HEK293 (cell line): Measurements from ENCODE around the gene PALD1.

Source experiments
- CTCF ChIA-PET: fragments of 350-600 bp; formaldehyde crosslinking; extraction: SDS; loops from one replicate; lab custom pipeline; 2021; ENCODE audit warnings: antibody characterized with exemption; lab: Yijun Ruan, JAX
- POLR2A ChIA-PET: fragments of 300-600 bp; formaldehyde crosslinking; extraction: SDS; loops from one replicate; lab custom pipeline; 2020; ENCODE audit warnings: antibody characterized with exemption, inconsistent platforms; lab: Yijun Ruan, JAX
- H3K27ac ChIP-seq: fragments of 200-500 bp; sonication (Bioruptor generic); 2 replicates; pipeline ENCODE4 v1.5.1; 2014; ENCODE audit warnings: low read depth, low read length, control low read depth, inconsistent platforms; ENCODE audit errors: extremely low read depth
- H3K36me3 ChIP-seq, 2 experiments: fragments of 200-500 bp in 1 of 2; sonication (Bioruptor generic) in 1 of 2; 1 replicate in 1 of 2; 2 replicates in 1 of 2; pipeline ENCODE4 v1.5.1; 2014 to 2017; ENCODE audit warnings: inconsistent platforms in 2 of 2, low read length in 2 of 2; ENCODE audit not compliant: control insufficient read depth in 2 of 2, insufficient read depth in 1 of 2
- H3K4me1 ChIP-seq: fragments of 200-500 bp; sonication (Bioruptor generic); 2 replicates; pipeline ENCODE4 v1.5.1; 2014; ENCODE audit warnings: mild to moderate bottlenecking, low read length, inconsistent platforms; ENCODE audit not compliant: control insufficient read depth, insufficient read depth
- H3K4me3 ChIP-seq: 2 replicates; pipeline ENCODE4 v1.5.1; 2011; ENCODE audit warnings: low read depth, mild to moderate bottlenecking, control low read depth, low read length, moderate library complexity
- H3K9me3 ChIP-seq: fragments of 200-500 bp; sonication (Bioruptor generic); 2 replicates; pipeline ENCODE4 v1.5.1; 2014; ENCODE audit warnings: low read depth, low read length, inconsistent platforms; ENCODE audit not compliant: control insufficient read depth, insufficient read depth
- KLF16 ChIP-seq: fragments of 450-650 bp; formaldehyde crosslinking; IDR thresholded peaks from 2 replicates; pipeline ENCODE4 v1.5.1; 2017; ENCODE audit warnings: missing biosample characterization, missing genetic modification characterization
- MZF1 ChIP-seq: fragments of 450-650 bp; formaldehyde crosslinking; IDR thresholded peaks from 2 replicates; pipeline ENCODE4 v1.5.1; 2017; ENCODE audit warnings: missing biosample characterization, missing genetic modification characterization, borderline replicate concordance
- PRDM2 ChIP-seq: fragments of 450-650 bp; formaldehyde crosslinking; IDR thresholded peaks from 2 replicates; pipeline ENCODE4 v1.5.1; 2016; ENCODE audit warnings: missing biosample characterization, missing genetic modification characterization, borderline replicate concordance
- SCRT2 ChIP-seq: fragments of 450-650 bp; formaldehyde crosslinking; IDR thresholded peaks from 2 replicates; pipeline ENCODE4 v1.5.1; 2016; ENCODE audit warnings: missing biosample characterization, missing genetic modification characterization
- SP2 ChIP-seq: fragments of 450-650 bp; formaldehyde crosslinking; IDR thresholded peaks from 2 replicates; pipeline ENCODE4 v1.5.1; 2016; ENCODE audit warnings: missing biosample characterization, missing genetic modification characterization
- SP3 ChIP-seq: fragments of 450-650 bp; formaldehyde crosslinking; IDR thresholded peaks from 2 replicates; pipeline ENCODE4 v1.5.1; 2016; ENCODE audit warnings: missing biosample characterization, missing genetic modification characterization
- TCF7L2 ChIP-seq: IDR thresholded peaks from 2 replicates; pipeline ENCODE4 v1.6.1; 2011; ENCODE audit warnings: low read depth, mild to moderate bottlenecking, inconsistent platforms, low read length, moderate library complexity, borderline replicate concordance
- WT1 ChIP-seq: fragments of 450-650 bp; formaldehyde crosslinking; IDR thresholded peaks from 2 replicates; pipeline ENCODE4 v1.5.1; 2016; ENCODE audit warnings: missing biosample characterization, missing genetic modification characterization
- ZBTB1 ChIP-seq: fragments of 450-650 bp; formaldehyde crosslinking; IDR thresholded peaks from 2 replicates; pipeline ENCODE4 v1.5.1; 2016; ENCODE audit warnings: missing biosample characterization, missing genetic modification characterization
- ZBTB20 ChIP-seq: fragments of 450-650 bp; formaldehyde crosslinking; IDR thresholded peaks from 2 replicates; pipeline ENCODE4 v1.5.1; 2016; ENCODE audit warnings: missing biosample characterization, missing genetic modification characterization
- ZBTB26 ChIP-seq: fragments of 450-650 bp; formaldehyde crosslinking; optimal IDR thresholded peaks from 2 replicates; pipeline ENCODE3; 2016; ENCODE audit warnings: missing biosample characterization, mild to moderate bottlenecking, missing genetic modification characterization
- ZBTB7A ChIP-seq: fragments of 450-650 bp; formaldehyde crosslinking; IDR thresholded peaks from 2 replicates; pipeline ENCODE4 v1.5.1; 2016; ENCODE audit warnings: low read depth, missing biosample characterization, missing genetic modification characterization
- ZFP37 ChIP-seq: fragments of 450-650 bp; formaldehyde crosslinking; IDR thresholded peaks from 2 replicates; pipeline ENCODE4 v1.5.1; 2016; ENCODE audit warnings: missing biosample characterization, missing genetic modification characterization
- ZFP69B ChIP-seq: fragments of 450-650 bp; formaldehyde crosslinking; IDR thresholded peaks from 2 replicates; pipeline ENCODE4 v1.5.1; 2016; ENCODE audit warnings: missing biosample characterization, missing genetic modification characterization
- ZNF132 ChIP-seq: fragments of 450-650 bp; formaldehyde crosslinking; IDR thresholded peaks from 2 replicates; pipeline ENCODE4 v1.5.1; 2017; ENCODE audit warnings: missing biosample characterization, missing genetic modification characterization, borderline replicate concordance
- ZNF211 ChIP-seq: fragments of 450-650 bp; formaldehyde crosslinking; IDR thresholded peaks from 2 replicates; pipeline ENCODE4 v1.5.1; 2016; ENCODE audit warnings: low read depth, missing biosample characterization, missing genetic modification characterization
- ZNF280C ChIP-seq: fragments of 450-650 bp; formaldehyde crosslinking; IDR thresholded peaks from 2 replicates; pipeline ENCODE4 v1.5.1; 2016; ENCODE audit warnings: missing biosample characterization, missing genetic modification characterization
- ZNF404 ChIP-seq: fragments of 450-650 bp; formaldehyde crosslinking; IDR thresholded peaks from 2 replicates; pipeline ENCODE4 v1.5.1; 2017; ENCODE audit warnings: missing biosample characterization, missing genetic modification characterization
- ZNF423 ChIP-seq: fragments of 450-650 bp; formaldehyde crosslinking; IDR thresholded peaks from 2 replicates; pipeline ENCODE4 v1.5.1; 2016; ENCODE audit warnings: missing biosample characterization, missing genetic modification characterization
- ZNF544 ChIP-seq: fragments of 450-650 bp; formaldehyde crosslinking; IDR thresholded peaks from 2 replicates; pipeline ENCODE4 v1.5.0; 2017; ENCODE audit warnings: missing biosample characterization, missing genetic modification characterization
- ZNF660 ChIP-seq: fragments of 450-650 bp; IDR thresholded peaks from 2 replicates; pipeline ENCODE4 v1.5.1; 2018; ENCODE audit warnings: missing biosample characterization, mild to moderate bottlenecking, missing genetic modification characterization
- ZNF670 ChIP-seq: fragments of 450-650 bp; formaldehyde crosslinking; IDR thresholded peaks from 2 replicates; pipeline ENCODE4 v1.5.1; 2016; ENCODE audit warnings: missing biosample characterization, missing genetic modification characterization, low read depth
- ZNF747 ChIP-seq: fragments of 450-650 bp; formaldehyde crosslinking; IDR thresholded peaks from 2 replicates; pipeline ENCODE4 v1.5.1; 2016; ENCODE audit warnings: missing biosample characterization, missing genetic modification characterization
- ZNF785 ChIP-seq: fragments of 450-650 bp; formaldehyde crosslinking; IDR thresholded peaks from 2 replicates; pipeline ENCODE4 v1.5.1; 2016; ENCODE audit warnings: missing biosample characterization, missing genetic modification characterization
- ZSCAN5A ChIP-seq: fragments of 450-650 bp; formaldehyde crosslinking; IDR thresholded peaks from 2 replicates; pipeline ENCODE4 v1.5.1; 2016; ENCODE audit warnings: missing biosample characterization, missing genetic modification characterization

Gene PALD1

GRCh38 chr10:70491614-70492013, 13.0 kb downstream of the PALD1 start:
- Histone ChIP-seq H3K4me3 (no peak overlapping the region), H3K36me3 (peaks cover 0 to 6% of the 10 kb centered on the region in 2 experiments; a peak in 2 of 3 replicates), H3K9me3 (no peaks in the 10 kb centered on the region), H3K4me1 (peaks cover 3% of the 10 kb centered on the region), H3K27ac (no peak overlapping the region)
- ChIA-PET CTCF (no interaction called here), POLR2A (no interaction called here)
- TF ChIP-seq ZBTB20 (tag by site-specific recombination): no peak
- TF ChIP-seq ZNF785 (tag by site-specific recombination): no peak
- TF ChIP-seq ZNF670 (tag by site-specific recombination): no peak
- no peak for TF ChIP-seq ZFP69B (tag by site-specific recombination)
- TF ChIP-seq MZF1 (tag by site-specific recombination): no peak
- TF ChIP-seq ZNF404 (tag by site-specific recombination): no peak
- TF ChIP-seq SCRT2 (tag by site-specific recombination): no peak
- TF ChIP-seq ZNF423 (tag by site-specific recombination): no peak
- no peak for TF ChIP-seq ZNF544 (tag by site-specific recombination)
- no peak for TF ChIP-seq TCF7L2
- no peak for TF ChIP-seq SP2 (tag by site-specific recombination)
- no peak for TF ChIP-seq WT1 (tag by site-specific recombination)
- TF ChIP-seq SP3: no peak
- no peak for TF ChIP-seq ZNF660 (tag by site-specific recombination)

- H3K27ac ChIP-seq: no peak overlapping the region
- TF ChIP-seq ZNF747 (tag by site-specific recombination) (no peak), PRDM2 (no peak), ZBTB7A (tag by site-specific recombination) (no peak), KLF16 (tag by site-specific recombination) (no peak), ZBTB1 (tag by site-specific recombination) (no peak), ZBTB26 (tag by site-specific recombination) (no peak), ZSCAN5A (tag by site-specific recombination) (no peak), ZFP37 (tag by site-specific recombination) (no peak), ZNF211 (tag by site-specific recombination) (no peak), ZNF132 (tag by site-specific recombination) (no peak), ZNF280C (no peak), ZNF544 (tag by site-specific recombination) (no peak)
Observed at GRCh38 chr10:70492786-70493659, 14.5 kb downstream of the PALD1 start.

More at GRCh38 chr10:70492786-70493659, 14.5 kb downstream of the PALD1 start:
- ChIA-PET CTCF (interaction anchor here (1.2 to 2.4 kb wide), 2 partner anchors 32 to 57 kb away, joined by 3 to 9 read pairs; no protein-coding TSS in a partner anchor), POLR2A (no interaction called here)
- H3K9me3 ChIP-seq: no peaks in the 10 kb centered on the region
- no peaks in the 10 kb centered on the region; a peak in 1 of 3 replicates for H3K36me3 ChIP-seq
- H3K4me3 ChIP-seq: no peak overlapping the region
- H3K4me1 ChIP-seq: peaks cover 3% of the 10 kb centered on the region
